ENCODE results near the gene KIF17.
"Not testable (repeated sequence)": the region's sequence is repeated elsewhere in the genome, so short reads cannot be mapped to it uniquely, and the experiment has no call there.

Gene KIF17

DNA sequence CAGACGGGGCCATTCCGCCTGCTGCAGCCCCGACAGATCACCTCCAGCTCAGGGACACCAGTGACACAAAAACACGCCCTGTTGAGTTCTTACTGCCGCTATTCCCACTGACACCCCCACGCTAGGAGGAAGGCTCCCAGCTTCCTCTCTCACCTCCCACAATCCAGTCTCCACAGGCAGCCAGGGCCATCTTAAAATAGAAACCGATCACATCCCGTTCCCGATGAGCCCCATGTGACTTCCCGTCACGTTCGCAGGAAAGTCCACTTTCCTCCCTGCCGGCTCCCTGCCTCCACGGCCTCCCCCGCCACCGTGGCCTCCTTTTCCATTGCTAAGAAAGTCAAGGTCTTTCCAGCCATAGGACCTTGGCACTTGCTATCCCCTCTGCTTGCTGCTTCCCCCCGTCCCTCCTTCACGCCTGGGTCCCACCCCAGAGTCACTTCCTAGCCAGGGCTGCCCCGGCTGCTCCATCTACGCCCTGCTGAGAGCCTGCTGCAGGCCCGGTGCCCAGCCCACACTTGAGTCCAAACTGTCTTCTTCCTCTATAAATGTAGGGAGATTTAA, 32.6 kb downstream of the KIF17 start:
- Histone ChIP-seq H3K27me3 (ENCODE audit: control insufficient read depth in 1 of 2, insufficient read depth in 2 of 2, low read length in 2 of 2) (no peaks in the 10 kb centered on the region), H3K4me3 (ENCODE audit: low read length in 2 of 2) (peak overlapping the region in 1 of 2 donors; percentile 8), H3K9ac (ENCODE audit: low read length in 2 of 2) (no peak overlapping the region), H3K27ac (ENCODE audit: low read length) (peak overlapping the region; percentile 31), H3K36me3 (ENCODE audit: control insufficient read depth in 2 of 2, insufficient read depth in 2 of 2, low read length in 2 of 2) (no peaks in the 10 kb centered on the region), H3K4me1 (ENCODE audit: control insufficient read depth, insufficient read depth, low read length) (no peaks in the 10 kb centered on the region), H3K9me3 (ENCODE audit: control insufficient read depth in 2 of 2, low read length in 2 of 2) (no peaks in the 10 kb centered on the region)

DNA sequence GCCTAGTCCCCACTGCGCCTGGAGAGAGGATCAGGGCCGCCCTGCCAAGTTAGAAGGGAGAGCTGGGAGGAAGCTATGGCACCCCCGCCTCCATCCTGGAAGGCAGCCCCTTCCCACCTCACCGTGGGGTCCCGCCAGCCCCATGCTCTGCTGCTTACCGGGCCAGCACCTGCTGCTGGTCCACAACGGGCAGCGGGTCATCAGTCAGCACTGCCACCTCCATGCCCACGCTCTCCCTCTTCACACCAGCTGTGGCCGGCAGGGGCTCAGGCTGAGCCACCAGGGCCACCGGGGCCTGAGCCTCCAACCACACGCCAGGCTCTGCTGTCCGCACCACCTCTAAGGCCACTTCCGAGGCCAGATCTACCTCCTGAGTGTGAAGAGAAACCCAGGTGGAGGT, 33.2 kb downstream of the KIF17 start:
- no peaks in the 10 kb centered on the region for H3K36me3 ChIP-seq (ENCODE audit: control insufficient read depth in 2 of 2, insufficient read depth in 2 of 2, low read length in 2 of 2)

DNA sequence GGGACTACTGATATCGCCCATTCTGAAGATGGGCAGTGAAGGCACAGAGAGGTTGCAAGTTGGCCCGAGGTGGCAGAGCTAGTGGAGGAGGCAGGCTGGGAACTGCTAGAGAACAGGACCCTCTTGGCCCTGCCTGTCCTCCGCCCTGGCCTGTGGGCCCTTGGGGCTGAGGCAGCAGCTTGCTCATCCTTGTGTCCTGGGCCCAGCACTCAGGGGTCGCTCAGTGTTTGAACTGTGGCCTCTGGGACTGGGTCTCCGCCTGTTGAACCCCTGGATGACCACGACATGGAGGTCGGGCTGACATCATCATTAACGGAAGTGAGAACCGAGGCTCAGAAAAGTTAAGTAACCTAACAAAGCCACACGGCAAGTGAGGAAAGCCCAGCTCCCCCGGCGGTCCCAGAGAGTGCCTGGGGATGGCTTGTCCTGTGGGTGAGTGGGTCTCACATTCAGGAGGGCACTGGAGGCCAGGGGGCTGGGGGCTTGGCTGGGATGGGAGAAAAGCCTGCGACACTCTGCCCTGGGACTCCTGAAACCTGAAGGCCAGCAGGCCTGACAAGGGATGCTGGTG, 33.7 kb downstream of the KIF17 start:
- H3K27ac ChIP-seq (ENCODE audit: low read length), result peak overlapping the region; percentile 31
- H3K9ac ChIP-seq (ENCODE audit: low read length in 2 of 2), result no peak overlapping the region
- no peaks in the 10 kb centered on the region for H3K27me3 ChIP-seq (ENCODE audit: control insufficient read depth in 1 of 2, insufficient read depth in 2 of 2, low read length in 2 of 2)
- no peaks in the 10 kb centered on the region for H3K9me3 ChIP-seq (ENCODE audit: control insufficient read depth in 2 of 2, low read length in 2 of 2)
- H3K4me3 ChIP-seq (ENCODE audit: low read length in 2 of 2), result no peak overlapping the region
- H3K36me3 ChIP-seq (ENCODE audit: control insufficient read depth in 2 of 2, insufficient read depth in 2 of 2, low read length in 2 of 2), result no peaks in the 10 kb centered on the region
- H3K4me1 ChIP-seq (ENCODE audit: control insufficient read depth, insufficient read depth, low read length), result no peaks in the 10 kb centered on the region

More for the DNA sequence above, 33.2 kb downstream of the KIF17 start:
- H3K27ac ChIP-seq (ENCODE audit: low read length), result peak overlapping the region; percentile 31
- H3K9me3 ChIP-seq (ENCODE audit: control insufficient read depth in 2 of 2, low read length in 2 of 2), result no peaks in the 10 kb centered on the region
- no peak overlapping the region for H3K4me3 ChIP-seq (ENCODE audit: low read length in 2 of 2)
- H3K27me3 ChIP-seq (ENCODE audit: control insufficient read depth in 1 of 2, insufficient read depth in 2 of 2, low read length in 2 of 2), result no peaks in the 10 kb centered on the region
- no peaks in the 10 kb centered on the region for H3K4me1 ChIP-seq (ENCODE audit: control insufficient read depth, insufficient read depth, low read length)
- H3K9ac ChIP-seq (ENCODE audit: low read length in 2 of 2), result no peak overlapping the region

DNA sequence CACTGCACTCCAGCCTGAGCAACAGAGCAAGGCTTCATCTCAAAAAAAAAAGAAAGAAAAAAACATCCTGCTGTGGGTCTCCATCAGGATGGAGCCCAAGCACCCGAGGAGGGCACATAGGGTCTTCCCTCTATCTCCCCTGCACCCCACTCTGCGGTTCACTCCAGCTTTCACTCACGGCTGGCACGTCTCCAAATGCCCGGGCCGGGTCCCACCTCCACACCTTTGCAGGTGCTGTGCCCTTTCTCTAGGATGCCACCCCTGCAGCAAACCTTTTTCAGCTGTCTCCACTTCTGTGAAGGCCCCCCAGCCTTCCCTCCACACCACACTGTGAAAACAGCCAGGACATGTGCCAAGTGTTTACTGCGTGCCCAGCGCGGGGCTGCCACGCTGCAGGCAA, 34.2 kb downstream of the KIF17 start:
- Histone ChIP-seq H3K9me3 (ENCODE audit: control insufficient read depth in 2 of 2, low read length in 2 of 2) (no peaks in the 10 kb centered on the region), H3K4me1 (ENCODE audit: control insufficient read depth, insufficient read depth, low read length) (no peaks in the 10 kb centered on the region), H3K27me3 (ENCODE audit: control insufficient read depth in 1 of 2, insufficient read depth in 2 of 2, low read length in 2 of 2) (no peaks in the 10 kb centered on the region), H3K9ac (ENCODE audit: low read length in 2 of 2) (no peak overlapping the region), H3K27ac (ENCODE audit: low read length) (no peak overlapping the region), H3K4me3 (ENCODE audit: low read length in 2 of 2) (no peak overlapping the region), H3K36me3 (ENCODE audit: control insufficient read depth in 2 of 2, insufficient read depth in 2 of 2, low read length in 2 of 2) (no peaks in the 10 kb centered on the region)

DNA sequence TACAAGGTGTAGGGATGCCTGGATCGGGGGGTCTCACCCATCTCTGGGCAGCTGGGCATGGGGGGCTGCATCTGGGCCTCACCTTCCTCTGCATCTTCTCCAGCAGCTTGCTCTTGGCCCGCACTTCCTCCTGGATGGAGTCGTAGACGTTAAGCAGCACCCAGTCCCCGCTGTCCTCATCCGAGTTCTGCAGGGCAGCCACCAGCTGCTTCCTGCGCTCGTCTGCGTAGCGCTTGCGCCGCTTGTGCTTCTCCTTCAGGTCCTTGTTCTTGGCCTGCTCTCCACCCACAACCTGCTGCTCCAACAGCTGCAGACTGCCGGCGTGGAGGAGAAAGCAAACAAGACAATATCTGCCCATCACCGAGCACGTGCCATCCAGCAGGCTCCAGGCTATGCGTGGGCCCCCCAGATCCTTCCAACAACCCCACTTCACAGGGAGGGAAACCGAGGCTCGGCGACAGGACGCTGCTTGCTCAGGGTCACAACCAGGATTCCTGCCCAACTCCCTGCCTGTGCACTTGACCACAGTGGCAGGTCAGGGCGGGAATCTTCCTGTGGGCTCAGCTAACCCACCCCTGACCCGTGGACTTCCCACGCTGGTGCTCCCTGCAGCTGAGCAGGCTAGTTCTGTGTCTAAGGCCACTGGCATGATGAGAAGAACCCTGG, 35.1 kb downstream of the KIF17 start:
- H3K36me3 ChIP-seq (ENCODE audit: control insufficient read depth in 2 of 2, insufficient read depth in 2 of 2, low read length in 2 of 2), result no peaks in the 10 kb centered on the region
- H3K4me3 ChIP-seq (ENCODE audit: low read length in 2 of 2), result no peak overlapping the region
- no peaks in the 10 kb centered on the region for H3K4me1 ChIP-seq (ENCODE audit: control insufficient read depth, insufficient read depth, low read length)
- no peak overlapping the region for H3K27ac ChIP-seq (ENCODE audit: low read length)
- H3K27me3 ChIP-seq (ENCODE audit: control insufficient read depth in 1 of 2, insufficient read depth in 2 of 2, low read length in 2 of 2), result no peaks in the 10 kb centered on the region
- no peaks in the 10 kb centered on the region for H3K9me3 ChIP-seq (ENCODE audit: control insufficient read depth in 2 of 2, low read length in 2 of 2)
- no peak overlapping the region for H3K9ac ChIP-seq (ENCODE audit: low read length in 2 of 2)

DNA sequence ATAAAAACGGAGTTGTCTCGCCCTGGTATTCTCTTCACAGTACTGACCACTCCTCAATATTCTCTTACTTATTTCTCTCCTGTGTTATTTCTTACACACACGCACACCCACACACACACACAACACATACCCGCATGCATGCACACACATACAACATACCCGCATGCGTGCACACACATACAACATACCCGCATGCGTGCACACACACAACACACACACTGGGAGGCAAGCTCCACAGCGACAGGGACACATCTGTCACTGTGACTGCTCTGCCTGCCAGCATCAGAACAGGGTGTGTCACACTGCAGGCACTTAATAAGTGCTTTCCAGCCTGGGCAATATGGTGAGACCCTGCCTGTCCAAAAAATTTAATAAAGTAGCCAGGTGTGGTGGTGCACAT, 35.8 kb downstream of the KIF17 start:
- Histone ChIP-seq H3K4me3 (ENCODE audit: low read length in 2 of 2) (no peak overlapping the region), H3K27ac (ENCODE audit: low read length) (no peak overlapping the region), H3K9me3 (ENCODE audit: control insufficient read depth in 2 of 2, low read length in 2 of 2) (no peaks in the 10 kb centered on the region), H3K9ac (ENCODE audit: low read length in 2 of 2) (no peak overlapping the region), H3K4me1 (ENCODE audit: control insufficient read depth, insufficient read depth, low read length) (no peaks in the 10 kb centered on the region), H3K27me3 (ENCODE audit: control insufficient read depth in 1 of 2, insufficient read depth in 2 of 2, low read length in 2 of 2) (no peaks in the 10 kb centered on the region), H3K36me3 (ENCODE audit: control insufficient read depth in 2 of 2, insufficient read depth in 2 of 2, low read length in 2 of 2) (no peaks in the 10 kb centered on the region)

DNA sequence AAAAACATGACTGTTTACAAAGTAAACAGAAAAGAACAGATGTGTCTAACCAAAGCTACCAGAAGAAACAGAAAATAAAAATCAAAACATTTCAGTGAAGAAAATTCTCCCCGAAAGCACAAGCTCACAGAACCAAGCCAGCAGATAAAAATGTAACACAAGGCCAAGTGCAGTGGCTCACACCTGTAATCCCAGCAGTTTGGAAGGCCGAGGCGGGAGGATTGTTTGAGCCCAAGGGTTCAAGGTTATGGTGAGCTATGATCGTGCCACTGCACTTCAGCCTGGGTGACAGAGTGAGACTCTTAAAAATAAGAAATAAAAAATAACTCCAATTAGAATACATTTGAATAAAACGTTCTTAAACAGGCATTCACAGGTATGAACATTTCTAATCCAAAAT, 37.5 kb downstream of the KIF17 start:
- H3K27ac ChIP-seq (ENCODE audit: low read length), result no peak overlapping the region

DNA sequence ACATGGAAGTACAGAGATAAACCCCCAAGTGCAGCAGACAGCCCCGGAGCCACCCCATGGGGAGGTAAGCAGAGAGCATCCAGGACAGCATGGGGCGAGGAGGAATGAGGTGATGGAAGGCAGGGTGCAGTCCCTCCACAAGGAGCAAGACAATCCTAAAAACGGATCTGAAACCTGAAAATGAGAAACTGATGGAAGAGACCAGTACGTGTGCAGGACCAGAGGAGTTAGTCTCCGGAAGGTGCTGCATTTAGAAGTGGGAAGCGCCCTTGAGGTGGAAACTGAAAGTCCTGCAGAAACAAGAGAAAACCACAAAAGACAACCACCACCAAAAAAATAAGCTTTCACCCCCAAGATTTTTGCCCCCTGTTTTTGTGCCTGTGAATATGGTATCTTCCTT, 39.2 kb downstream of the KIF17 start:
- H3K9me3 ChIP-seq (ENCODE audit: control insufficient read depth in 2 of 2, low read length in 2 of 2), result no peaks in the 10 kb centered on the region
- no peak overlapping the region for H3K4me3 ChIP-seq (ENCODE audit: low read length in 2 of 2)
- H3K4me1 ChIP-seq (ENCODE audit: control insufficient read depth, insufficient read depth, low read length), result no peaks in the 10 kb centered on the region
- H3K27ac ChIP-seq (ENCODE audit: low read length), result no peak overlapping the region
- no peaks in the 10 kb centered on the region for H3K27me3 ChIP-seq (ENCODE audit: control insufficient read depth in 1 of 2, insufficient read depth in 2 of 2, low read length in 2 of 2)
- no peak overlapping the region for H3K9ac ChIP-seq (ENCODE audit: low read length in 2 of 2)
- no peaks in the 10 kb centered on the region for H3K36me3 ChIP-seq (ENCODE audit: control insufficient read depth in 2 of 2, insufficient read depth in 2 of 2, low read length in 2 of 2)

More for the DNA sequence above, 37.5 kb downstream of the KIF17 start:
- H3K4me1 ChIP-seq (ENCODE audit: control insufficient read depth, insufficient read depth, low read length), result no peaks in the 10 kb centered on the region
- H3K9ac ChIP-seq (ENCODE audit: low read length in 2 of 2), result no peak overlapping the region
- H3K27me3 ChIP-seq (ENCODE audit: control insufficient read depth in 1 of 2, insufficient read depth in 2 of 2, low read length in 2 of 2), result no peaks in the 10 kb centered on the region
- H3K9me3 ChIP-seq (ENCODE audit: control insufficient read depth in 2 of 2, low read length in 2 of 2), result no peaks in the 10 kb centered on the region
- H3K4me3 ChIP-seq (ENCODE audit: low read length in 2 of 2), result no peak overlapping the region
- no peaks in the 10 kb centered on the region for H3K36me3 ChIP-seq (ENCODE audit: control insufficient read depth in 2 of 2, insufficient read depth in 2 of 2, low read length in 2 of 2)

DNA sequence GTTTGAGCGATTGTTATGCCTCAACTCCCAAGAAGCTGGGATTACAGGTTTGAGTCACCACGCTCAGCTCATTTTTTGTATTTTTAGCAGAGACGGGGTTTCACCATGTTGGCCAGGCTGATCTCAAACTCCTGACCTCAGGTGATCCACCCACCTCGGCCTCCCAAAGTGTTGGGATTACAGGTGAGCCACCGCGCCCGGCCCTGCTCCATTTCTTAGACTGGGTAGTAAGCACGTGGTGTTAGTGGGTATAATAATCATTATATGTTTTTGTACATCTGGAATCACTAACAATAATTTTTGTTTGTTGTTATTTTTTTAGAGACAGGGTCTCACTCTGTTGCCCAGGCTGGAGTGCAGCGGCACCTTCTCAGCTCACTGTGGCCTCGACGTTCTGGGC, 44.2 kb downstream of the KIF17 start:
- not testable (repeated sequence) for H3K4me3 ChIP-seq (ENCODE audit: low read length in 2 of 2); H3K9ac ChIP-seq (ENCODE audit: low read length in 2 of 2); H3K4me1 ChIP-seq (ENCODE audit: control insufficient read depth, insufficient read depth, low read length); H3K27ac ChIP-seq (ENCODE audit: low read length); H3K9me3 ChIP-seq (ENCODE audit: control insufficient read depth in 2 of 2, low read length in 2 of 2); H3K27me3 ChIP-seq (ENCODE audit: control insufficient read depth in 1 of 2, insufficient read depth in 2 of 2, low read length in 2 of 2); H3K36me3 ChIP-seq (ENCODE audit: control insufficient read depth in 2 of 2, insufficient read depth in 2 of 2, low read length in 2 of 2)

DNA sequence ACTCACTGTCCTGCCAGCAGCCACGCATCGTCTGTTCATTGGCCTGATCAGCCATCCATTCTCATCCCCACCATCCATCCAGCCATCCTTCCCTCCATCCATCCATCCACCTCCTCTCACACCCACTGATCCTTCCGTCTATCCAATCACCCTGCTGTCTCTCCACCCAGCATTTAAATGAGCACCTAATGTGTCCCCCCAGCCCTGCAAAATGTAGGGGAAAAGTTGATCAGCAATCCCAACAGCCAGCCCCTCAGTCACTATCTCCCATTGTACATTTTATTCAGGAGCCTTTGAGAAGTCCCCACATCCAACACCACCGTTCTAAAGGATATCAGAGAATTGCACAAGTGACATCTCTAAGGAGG, 45.6 kb downstream of the KIF17 start:
- H3K4me1 ChIP-seq (ENCODE audit: control insufficient read depth, insufficient read depth, low read length), result no peaks in the 10 kb centered on the region
- H3K9me3 ChIP-seq (ENCODE audit: control insufficient read depth in 2 of 2, low read length in 2 of 2), result no peaks in the 10 kb centered on the region
- no peak overlapping the region for H3K4me3 ChIP-seq (ENCODE audit: low read length in 2 of 2)
- no peak overlapping the region for H3K9ac ChIP-seq (ENCODE audit: low read length in 2 of 2)
- no peak overlapping the region for H3K27ac ChIP-seq (ENCODE audit: low read length)
- H3K27me3 ChIP-seq (ENCODE audit: control insufficient read depth in 1 of 2, insufficient read depth in 2 of 2, low read length in 2 of 2), result no peaks in the 10 kb centered on the region
- H3K36me3 ChIP-seq (ENCODE audit: control insufficient read depth in 2 of 2, insufficient read depth in 2 of 2, low read length in 2 of 2), result no peaks in the 10 kb centered on the region

DNA sequence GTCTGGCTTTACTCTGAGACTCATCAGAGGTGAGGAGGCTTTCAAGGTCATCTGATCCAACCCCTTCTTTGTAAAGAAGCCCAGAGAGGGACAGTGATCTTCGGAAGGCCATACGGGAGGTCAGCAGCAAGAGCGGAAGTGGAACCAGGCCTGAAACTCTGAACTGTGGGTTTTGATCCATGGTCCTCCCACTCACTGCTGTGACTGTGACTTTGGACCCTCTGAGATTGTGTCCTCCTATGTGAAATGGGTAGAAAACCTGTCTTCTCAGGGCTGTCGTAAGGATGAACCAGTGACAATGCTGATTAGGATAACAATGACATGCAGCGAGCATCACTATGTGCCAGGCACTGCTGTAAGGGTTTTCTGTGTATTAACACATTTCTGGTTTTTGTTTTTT, 46.9 kb downstream of the KIF17 start:
- H3K4me3 ChIP-seq (ENCODE audit: low read length in 2 of 2), result no peak overlapping the region
- no peaks in the 10 kb centered on the region for H3K9me3 ChIP-seq (ENCODE audit: control insufficient read depth in 2 of 2, low read length in 2 of 2)
- no peak overlapping the region for H3K9ac ChIP-seq (ENCODE audit: low read length in 2 of 2)
- no peaks in the 10 kb centered on the region for H3K27me3 ChIP-seq (ENCODE audit: control insufficient read depth in 1 of 2, insufficient read depth in 2 of 2, low read length in 2 of 2)
- no peaks in the 10 kb centered on the region for H3K36me3 ChIP-seq (ENCODE audit: control insufficient read depth in 2 of 2, insufficient read depth in 2 of 2, low read length in 2 of 2)
- H3K4me1 ChIP-seq (ENCODE audit: control insufficient read depth, insufficient read depth, low read length), result no peaks in the 10 kb centered on the region
- H3K27ac ChIP-seq (ENCODE audit: low read length), result no peak overlapping the region
